ENCODE results near the gene PRKAG2.
A peak's percentile ranks its signal among the peaks of the same experiment; 100 is the strongest.

PRKAG2 gene

DNA sequence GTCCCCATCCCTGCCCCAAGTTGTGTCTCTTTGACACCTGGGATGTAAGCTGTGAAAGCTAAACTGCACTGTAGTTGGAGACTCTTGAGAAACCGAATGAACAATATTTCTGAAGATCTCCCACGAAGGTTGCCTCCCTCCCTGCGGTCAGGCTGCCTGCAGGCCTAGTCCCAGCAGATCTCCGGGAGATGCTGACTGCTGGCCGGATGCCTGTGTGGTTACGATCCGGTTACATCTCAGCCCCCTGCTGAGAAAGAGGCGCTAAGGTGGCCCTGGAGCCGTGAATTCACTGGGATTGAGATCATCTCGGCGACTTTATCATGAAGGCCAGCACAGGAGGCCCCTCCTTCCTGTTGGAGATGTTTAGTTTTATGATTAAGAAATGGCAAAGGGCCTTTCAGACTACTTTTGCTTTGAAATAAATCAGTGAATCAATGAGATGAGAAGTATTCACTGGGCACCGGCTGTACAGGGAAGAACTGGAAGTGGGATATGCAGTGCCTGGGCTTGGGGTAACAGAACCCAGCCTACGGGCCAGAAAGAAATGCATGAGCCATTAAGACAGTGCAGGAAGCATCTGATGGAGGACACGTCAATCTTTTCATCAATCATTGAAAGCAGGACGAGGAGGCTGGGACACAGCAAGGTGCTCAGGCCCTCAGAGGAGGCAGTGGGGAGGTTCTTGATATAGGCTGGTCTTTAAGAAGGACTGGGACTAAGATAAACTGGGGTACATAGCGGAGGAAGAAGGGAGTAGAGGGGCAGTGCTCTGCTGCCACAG, 177.6 kb downstream of the PRKAG2 start:
- no peaks in the 10 kb centered on the region for H3K36me3 ChIP-seq (replicated peaks)
- H3K27ac ChIP-seq, result peak overlapping the region; percentile 83
- H3K27me3 ChIP-seq (replicated peaks), result no peaks in the 10 kb centered on the region
- in situ Hi-C loops (cut with HindIII; ENCODE audit: low pct_ligation_motif_present, low sequenced_read_pairs), result no loop called here
- TF ChIP-seq CTCF (IDR thresholded peaks at IDR 0.05; ENCODE audit: low read depth, low read length, missing control alignments), result no peak
- peak; percentile 99 for DNase-seq
- no peak overlapping the region for H3K4me3 ChIP-seq (ENCODE audit: low read depth, low read length)

GRCh38 chr7:151697942-151698341, 179.0 kb downstream of the PRKAG2 start:
- H3K27me3 ChIP-seq (replicated peaks), result no peaks in the 10 kb centered on the region
- in situ Hi-C loops (cut with HindIII; ENCODE audit: low pct_ligation_motif_present, low sequenced_read_pairs), result no loop called here
- H3K27ac ChIP-seq, result no peak overlapping the region
- TF ChIP-seq CTCF (IDR thresholded peaks at IDR 0.05; ENCODE audit: low read depth, low read length, missing control alignments), result no peak
- H3K4me3 ChIP-seq (ENCODE audit: low read depth, low read length), result no peak overlapping the region
- DNase-seq, result no peak
- no peaks in the 10 kb centered on the region for H3K36me3 ChIP-seq (replicated peaks)

DNA sequence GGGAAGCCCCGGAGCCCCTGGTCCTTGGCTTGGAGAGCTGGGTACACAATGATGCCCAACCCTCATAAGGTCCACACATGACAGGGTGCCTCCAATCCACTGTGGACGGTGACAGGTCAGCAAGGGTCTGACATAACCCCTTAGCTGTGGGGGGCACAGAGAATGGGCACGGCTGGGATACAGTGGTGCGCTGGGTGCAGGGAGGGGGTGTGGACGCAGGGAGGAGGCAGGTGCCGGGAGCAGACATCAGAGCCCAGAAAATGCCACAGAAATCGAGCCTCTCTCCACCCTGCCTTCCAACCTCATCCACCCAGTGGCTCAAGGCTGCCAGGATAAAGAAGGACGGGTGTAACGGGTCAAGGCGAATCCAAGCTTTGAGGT, 179.4 kb downstream of the PRKAG2 start:
- no peak for TF ChIP-seq CTCF (IDR thresholded peaks at IDR 0.05; ENCODE audit: low read depth, low read length, missing control alignments)
- in situ Hi-C loops (cut with HindIII; ENCODE audit: low pct_ligation_motif_present, low sequenced_read_pairs), result no loop called here
- no peak overlapping the region for H3K4me3 ChIP-seq (ENCODE audit: low read depth, low read length)
- no peak for DNase-seq
- no peaks in the 10 kb centered on the region for H3K27me3 ChIP-seq (replicated peaks)
- H3K27ac ChIP-seq, result no peak overlapping the region
- H3K36me3 ChIP-seq (replicated peaks), result no peaks in the 10 kb centered on the region

DNA sequence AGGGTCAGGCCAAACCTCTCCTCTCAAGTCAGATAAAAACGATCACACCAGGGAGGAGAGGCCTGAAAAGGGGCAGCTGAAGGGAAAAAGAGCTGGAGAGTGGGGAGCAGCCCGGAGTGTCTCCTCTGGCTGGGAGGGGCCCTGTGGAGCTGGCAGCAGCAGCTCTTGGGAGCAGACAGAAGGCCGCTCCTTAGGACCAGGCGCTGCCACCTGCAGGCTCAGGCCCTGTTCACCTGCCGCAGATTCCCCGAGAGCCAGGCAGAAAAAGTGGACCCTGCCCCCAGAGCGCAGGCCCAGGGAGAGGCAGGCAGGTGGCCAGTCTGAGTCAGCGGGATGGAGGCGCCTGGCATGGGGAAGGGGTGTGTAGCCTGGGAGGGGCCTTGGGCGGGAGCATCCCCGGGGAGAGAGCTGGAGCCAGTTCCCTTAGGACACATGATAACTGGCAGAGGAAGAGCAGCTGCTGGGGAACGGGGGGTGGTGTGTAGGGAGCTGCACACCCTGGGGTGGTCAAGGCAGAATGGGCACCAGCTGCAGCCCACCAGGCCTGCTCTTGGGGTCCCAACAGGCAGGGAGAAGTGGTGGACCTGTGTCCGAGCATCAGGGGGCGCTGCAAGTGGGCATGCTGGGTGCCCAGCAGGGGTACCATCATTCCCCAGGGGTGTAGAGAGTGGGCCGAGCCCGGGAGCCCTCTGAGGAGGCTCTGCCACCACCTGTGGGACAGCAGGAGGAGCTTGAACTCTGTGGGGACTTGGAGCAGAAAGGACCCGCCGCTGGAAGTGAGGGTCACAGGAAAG, 180.0 kb downstream of the PRKAG2 start:
- H3K27me3 ChIP-seq (replicated peaks), result no peaks in the 10 kb centered on the region
- in situ Hi-C loops (cut with HindIII; ENCODE audit: low pct_ligation_motif_present, low sequenced_read_pairs), result no loop called here
- H3K4me3 ChIP-seq (ENCODE audit: low read depth, low read length), result no peak overlapping the region
- TF ChIP-seq CTCF (IDR thresholded peaks at IDR 0.05; ENCODE audit: low read depth, low read length, missing control alignments), result no peak
- no peak for DNase-seq
- no peaks in the 10 kb centered on the region for H3K36me3 ChIP-seq (replicated peaks)
- H3K27ac ChIP-seq, result no peak overlapping the region

GRCh38 chr7:151695951-151696541, 180.9 kb downstream of the PRKAG2 start:
- Histone ChIP-seq H3K4me3 (ENCODE audit: low read depth, low read length) (no peak overlapping the region), H3K36me3 (replicated peaks) (no peaks in the 10 kb centered on the region), H3K27ac (no peak overlapping the region), H3K27me3 (replicated peaks) (no peaks in the 10 kb centered on the region)
- TF ChIP-seq CTCF (IDR thresholded peaks at IDR 0.05; ENCODE audit: low read depth, low read length, missing control alignments), result no peak
- in situ Hi-C loops (cut with HindIII; ENCODE audit: low pct_ligation_motif_present, low sequenced_read_pairs), result no loop called here
- no peak for DNase-seq

Data from brain microvascular endothelial cell (primary cell).